Stimulated activated CD4-positive, alpha-beta T cell treated with anti-CD3 and anti-CD28 coated beads, Interleukin-1b, Interleukin-23, amount 100 ng/mL, for 1 hour (primary cell): ENCODE data around the gene ZDHHC8.

Experiments used
- DNase-seq, 2 donors: peaks; one replicate each; pipeline ENCODE4 v3.0.0-alpha.2; 2020; ENCODE audit warnings: low read depth in 2 of 2

The ZDHHC8 gene

GRCh38 chr22:20192972-20193760 lies 61.6 kb downstream of the ZDHHC8 start:
- no peak for DNase-seq

DNA sequence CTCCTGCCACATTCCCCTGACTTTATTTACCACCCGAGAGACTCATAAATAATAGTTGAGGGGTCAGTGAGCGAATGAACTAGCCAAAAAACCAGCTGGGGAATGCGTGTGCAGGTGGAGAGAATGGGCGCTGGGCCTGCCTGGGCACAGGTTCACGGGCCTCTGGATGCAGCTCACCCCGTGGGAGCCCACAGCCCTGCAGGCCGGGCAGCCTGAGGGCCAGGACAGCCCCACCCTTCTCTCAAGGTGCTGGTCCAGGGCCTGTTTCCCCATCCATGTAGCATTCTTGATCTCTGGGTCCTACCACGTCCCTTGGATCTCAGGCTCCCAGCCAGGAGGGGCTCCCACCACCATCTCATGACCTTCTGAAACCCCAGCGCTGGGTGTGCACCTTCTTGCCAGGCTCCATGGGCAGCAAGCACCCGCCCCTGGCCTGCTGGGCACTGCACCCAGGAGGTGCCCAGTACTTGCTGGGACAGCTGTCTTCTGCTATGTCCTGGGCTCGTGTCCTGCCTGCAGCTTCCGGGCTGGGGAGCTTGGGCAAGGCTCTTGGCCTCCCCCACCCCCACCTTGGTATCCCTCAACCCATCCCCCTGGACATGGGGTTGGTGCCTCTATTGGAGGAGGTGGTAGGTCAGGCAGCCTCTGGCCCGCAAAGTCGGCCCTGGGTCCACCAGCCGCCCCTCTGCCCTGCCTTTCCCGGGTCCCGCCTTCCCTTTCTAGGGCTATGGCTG lies 62.3 kb downstream of the ZDHHC8 start:
- DNase-seq = no peak

DNA sequence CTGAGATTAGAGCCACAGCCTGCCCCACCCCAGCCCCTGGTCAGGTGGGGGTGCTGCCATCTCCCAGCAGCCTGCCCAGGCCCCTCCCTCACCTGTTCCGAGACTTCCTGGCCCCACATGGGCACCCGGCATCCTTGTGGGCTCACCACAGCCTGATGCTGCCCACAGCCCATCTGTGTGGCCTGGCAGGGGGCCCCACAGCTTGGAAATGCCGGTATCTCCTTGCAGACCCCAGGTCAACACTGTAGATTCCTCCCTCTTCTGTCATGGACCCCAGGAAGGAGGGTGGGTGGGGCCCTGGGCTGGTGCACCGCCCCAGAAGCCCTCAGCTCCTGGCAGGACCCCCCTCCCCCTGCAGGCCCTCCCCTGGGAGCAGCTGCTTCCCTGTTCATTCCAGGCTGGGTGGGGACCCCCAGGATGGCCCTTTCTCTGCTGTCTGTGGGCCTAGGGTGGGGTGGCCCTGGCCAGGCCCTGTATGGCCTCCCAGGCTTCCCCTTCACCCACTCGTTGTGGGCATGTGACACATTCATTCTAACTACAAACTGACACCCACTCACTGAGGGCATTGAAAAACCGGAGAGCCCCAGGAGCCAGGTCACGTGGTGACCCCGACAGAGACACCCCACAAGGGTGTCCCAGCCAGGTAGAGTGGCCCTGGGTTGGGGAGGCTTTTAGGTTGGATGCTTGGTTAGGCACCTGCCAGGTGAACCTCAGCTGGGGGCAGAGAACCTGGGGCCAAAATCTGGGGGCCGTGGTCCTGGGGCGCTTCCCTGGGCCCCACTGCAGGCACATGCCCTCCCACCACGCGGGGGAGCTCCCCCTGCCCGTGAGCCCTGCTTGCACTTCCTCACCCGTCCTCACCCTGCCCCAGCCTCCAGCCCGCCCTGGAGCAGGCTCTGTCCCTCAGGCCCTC lies 63.3 kb downstream of the ZDHHC8 start:
- DNase-seq = no peak

DNA sequence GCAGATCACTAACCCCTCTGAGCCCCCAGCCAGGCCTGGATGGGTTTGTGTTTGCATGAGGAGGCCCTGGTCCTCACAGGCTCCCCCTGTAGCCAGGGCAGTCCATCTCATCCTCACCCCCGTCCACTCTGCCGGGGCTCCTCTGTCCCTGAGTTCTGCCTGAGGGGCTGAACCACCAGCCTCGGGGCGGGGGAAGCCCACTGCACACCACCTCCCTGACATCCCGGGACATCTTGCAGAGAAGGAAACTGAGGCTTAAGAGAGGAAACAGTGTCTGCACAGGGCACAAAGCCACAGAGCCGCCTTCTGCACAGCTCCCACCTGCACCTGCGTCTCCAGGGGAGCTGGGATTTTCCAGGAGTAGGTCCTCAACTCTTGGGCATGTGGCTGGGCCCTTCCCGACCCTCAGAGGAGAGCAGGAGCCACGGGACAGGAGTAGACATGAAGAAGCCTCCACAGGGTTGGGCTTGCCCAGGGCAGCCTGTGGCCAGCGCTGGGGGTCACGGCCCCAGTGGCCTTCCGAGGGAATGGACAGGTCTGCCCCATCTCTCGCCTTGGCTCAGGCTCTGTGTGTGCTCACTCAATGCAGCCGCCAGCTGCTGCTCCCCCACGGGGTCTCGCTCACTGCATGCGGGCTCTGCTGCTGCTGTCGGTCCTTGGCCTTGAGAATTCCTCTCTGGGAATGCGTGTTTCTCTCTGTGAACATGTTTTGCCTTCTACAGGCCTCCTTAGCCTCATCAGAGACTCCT lies 64.7 kb downstream of the ZDHHC8 start:
- DNase-seq = no peak
